Esophagus mucosa (tissue), 1 donor: ENCODE results near the gene TBL1X. TPM values are rescaled to one million over a fixed set of nuclear protein-coding genes. Genes with fewer than 3 reads are reported as not detected.

ENCODE experiments used
- ATAC-seq: fragments of 200-7000 bp; cut with Tn5 transposase; one replicate; pipeline ENCODE4 v1.9.1; 2020
- total RNA-seq: library from RNA; stranded (reverse); gene quantifications from one replicate; pipeline ENCODE4 v1.2.4, GENCODE V29; 2023
- donor health status: DM: yes; HTN: yes; CAD: no.

TBL1X gene
- total RNA-seq, 1 donor from 2014 or later = 21.8 TPM

GRCh38 chrX:9537781-9538180 is 72.9 kb downstream of the TBL1X start:
- no peak for ATAC-seq

DNA sequence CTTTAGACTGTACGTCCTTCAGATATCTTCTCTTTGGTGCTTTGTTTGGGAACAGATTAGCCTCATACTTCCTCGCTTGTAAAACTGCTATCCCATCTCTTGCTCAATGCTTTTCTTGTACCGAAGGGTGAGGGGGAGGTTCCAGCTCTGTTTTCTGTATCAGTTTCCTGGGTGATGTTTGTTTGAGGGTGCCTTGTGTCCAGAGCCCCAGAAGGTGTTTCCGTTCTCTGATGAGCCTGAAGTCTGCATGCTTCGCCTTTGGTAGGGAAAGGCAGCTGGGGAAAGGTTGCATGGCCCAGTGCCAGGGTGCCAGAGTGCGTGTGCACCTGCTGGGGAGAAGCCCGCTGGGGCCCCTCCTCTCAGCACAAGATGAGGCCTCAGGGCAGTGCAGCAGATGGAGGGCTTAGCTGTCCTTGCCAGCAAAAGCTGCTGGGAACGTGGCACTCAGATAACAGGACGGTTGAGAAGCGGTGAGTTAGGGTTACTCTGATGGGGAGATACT is 73.7 kb downstream of the TBL1X start:
- no peak for ATAC-seq

DNA sequence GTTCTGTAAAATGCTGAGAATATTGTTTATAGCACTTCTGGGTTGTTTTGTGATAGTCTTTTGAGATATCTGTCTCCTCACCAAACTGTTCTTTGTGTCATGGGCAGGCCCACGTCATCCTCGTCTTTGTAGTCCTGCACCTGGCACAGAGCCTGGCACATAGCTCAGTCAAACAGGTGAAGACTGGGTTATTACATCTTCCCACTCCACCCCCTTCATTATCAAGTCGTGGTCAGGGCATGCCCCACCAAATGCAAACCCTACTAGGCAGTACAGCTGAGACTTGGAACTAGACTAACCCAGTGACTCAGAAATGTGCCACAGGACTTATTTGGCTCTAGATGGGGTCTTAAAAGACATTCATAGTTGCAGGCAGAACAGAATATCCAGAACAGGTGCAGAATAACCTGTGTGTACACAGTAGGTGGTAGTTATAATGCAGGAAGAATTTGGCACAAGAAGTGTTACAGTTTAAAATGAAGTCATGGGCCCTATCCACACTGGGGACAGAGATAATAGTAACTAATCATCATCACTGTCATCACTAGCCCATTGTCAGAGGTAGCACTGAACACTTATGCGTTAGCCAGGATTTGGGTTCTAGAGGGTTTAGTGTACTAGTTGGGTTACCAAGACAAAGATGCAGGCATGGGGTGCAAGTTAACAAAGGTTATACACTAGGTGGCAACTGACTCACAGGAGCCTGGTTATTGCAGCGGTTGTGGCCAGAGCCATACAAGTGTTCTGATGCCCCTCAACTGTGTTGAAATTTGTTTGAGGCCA is 74.9 kb downstream of the TBL1X start:
- peak; percentile 49 for ATAC-seq

DNA sequence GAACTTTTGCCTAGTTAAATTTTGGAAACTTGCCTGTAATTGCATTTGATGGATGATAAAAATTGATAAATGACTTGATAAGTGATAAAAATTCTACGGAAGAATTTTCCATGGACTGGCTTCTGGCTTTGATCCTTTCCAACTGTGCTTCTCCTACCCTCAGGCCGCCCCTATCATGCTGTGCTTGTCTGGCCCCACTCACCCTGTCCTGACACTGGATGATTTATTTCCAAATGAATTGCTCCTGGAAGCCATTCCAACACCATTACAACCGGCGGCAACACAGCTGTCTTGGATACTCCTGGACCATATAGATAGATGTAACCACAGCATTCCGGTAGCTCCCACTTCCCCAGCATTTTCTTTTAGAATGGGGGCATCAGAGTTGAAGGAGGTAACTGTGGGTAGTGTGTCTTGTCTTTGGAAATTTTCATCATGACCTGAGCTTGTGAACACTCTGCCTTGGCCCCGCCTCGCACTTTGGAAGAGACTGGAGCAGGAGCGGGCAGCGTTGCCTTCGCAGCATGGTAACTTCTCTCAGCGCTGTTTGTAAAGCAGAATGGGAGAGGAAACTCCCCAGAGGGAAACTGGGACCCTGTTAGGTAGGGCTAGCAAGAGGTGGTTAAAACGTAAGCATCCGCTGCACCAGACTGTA is 77.4 kb downstream of the TBL1X start:
- ATAC-seq = no peak

DNA sequence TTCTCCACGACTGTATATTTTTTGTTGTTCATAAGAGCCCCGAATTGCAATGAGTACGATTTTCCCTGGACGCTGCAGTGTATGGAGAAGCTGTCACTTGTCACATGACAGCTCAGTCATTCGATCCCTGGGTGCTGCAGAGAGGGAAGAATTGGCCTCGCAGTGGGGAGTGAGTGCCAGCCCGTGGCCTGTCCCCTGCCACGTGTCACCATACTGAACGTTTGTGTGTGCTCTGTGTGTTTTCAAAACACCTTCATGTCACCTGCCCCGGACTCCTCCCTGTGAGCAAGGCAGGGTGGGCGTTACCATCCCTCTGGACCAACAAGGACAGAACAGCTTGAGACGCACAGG is 77.9 kb downstream of the TBL1X start:
- ATAC-seq = no peak

GRCh38 chrX:9555354-9555753 is 90.5 kb downstream of the TBL1X start:
- ATAC-seq = no peak

DNA sequence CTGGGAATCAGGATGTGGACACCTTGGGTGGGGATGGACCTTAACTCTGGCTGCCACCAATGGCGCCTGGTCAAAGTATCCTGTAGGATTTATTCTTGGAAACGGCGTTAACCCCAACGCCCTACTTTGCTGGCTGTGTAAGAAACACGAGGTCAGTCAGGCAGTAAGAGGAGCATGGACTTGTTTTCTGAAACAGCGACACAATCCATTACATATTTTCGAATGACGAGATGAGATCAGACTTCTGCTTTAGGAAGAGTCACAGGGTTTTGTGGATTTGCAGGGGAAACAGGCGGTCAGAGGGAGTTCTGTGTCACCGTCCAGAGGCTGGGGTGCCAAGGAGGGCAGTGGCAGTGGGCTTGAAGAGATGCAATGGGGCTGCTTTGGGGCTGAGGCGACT is 92.2 kb downstream of the TBL1X start:
- no peak for ATAC-seq

DNA sequence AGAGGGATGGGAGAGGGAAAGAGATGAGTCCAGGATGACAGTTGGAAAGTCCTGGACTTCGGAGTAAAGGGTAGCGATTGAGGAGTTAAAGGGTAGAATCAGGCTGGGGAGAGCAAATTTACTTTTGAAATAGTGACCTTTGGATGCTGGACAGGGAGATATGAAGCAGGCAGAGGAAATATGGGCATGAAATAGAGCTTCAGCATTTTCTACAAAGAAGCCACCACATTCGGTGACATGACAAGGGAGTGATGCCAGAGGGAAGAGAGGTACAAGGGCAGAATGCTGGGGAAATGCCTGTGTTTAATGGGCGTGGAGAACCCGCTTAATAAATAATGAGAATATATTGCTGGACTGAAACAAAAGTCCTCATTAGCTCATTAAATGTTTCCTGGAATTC is 92.7 kb downstream of the TBL1X start:
- ATAC-seq = no peak

DNA sequence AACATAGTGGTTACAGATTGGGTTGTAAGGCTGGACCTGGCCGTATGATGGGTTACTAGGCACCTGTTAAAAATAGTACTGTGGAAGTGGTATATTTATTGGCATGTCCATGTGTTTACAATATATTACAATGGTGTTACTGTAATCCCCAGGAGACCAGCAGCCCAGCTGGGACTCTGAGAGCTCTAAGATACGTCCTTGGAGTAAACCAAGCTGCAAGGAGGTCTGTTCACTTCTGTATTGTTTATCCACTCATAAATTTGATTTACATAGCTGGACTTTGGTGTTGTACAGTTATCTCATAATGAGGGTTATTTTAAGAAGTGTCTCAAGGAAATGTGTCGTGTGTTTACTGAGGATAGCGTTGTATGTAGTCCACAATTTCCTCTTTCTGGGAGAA is 93.8 kb downstream of the TBL1X start:
- ATAC-seq = no peak

- no peak for ATAC-seq
Observed at GRCh38 chrX:9560219-9560618, 95.4 kb downstream of the TBL1X start.

- no peak for ATAC-seq
Observed at GRCh38 chrX:9561199-9561598, 96.3 kb downstream of the TBL1X start.

- no peak for ATAC-seq
Observed at GRCh38 chrX:9562851-9563250, 98.0 kb downstream of the TBL1X start.

DNA sequence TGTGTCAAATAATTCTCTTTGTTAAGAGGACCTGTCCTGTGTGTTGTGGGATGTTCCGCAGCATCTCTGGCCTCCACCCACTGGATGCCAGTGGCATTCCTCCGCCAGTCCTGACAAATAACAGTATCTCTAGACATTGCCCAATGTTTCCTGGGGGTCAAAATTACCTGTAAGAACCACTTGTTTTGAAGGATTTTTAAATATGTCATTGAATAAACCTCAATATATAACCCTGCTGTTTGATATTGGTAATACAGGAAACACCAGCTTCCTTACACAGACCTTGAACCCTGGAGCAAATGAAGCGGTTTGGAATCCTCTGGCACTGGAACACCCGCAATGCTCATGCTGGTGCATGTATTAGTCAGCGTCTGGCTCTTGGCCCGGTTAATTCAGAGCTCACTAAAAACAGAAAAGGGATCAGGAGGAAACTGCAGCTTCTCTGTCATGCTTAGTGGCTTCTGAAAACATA is 101.3 kb downstream of the TBL1X start:
- peak; percentile 79 for ATAC-seq

DNA sequence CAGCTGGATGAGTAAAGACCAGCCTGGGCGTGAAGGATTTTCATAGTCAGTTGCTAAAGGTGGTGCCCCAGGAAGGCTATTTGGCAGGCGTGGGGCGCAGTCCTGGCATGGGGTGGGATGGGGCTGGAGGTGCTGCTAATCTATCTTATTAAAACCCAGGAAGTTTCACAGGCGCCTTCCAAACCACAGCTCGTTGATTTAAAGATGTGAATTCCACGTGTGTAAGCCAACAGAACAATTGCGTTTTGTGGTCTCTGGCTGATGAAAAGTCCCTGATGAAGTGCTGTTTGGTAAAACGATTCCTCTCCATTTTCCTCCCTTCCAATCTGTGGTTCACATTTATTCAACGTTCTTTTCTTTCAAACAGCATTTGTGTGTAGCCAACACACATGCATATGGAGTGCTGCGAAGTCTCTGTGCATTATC is 105.0 kb downstream of the TBL1X start:
- no peak for ATAC-seq

DNA sequence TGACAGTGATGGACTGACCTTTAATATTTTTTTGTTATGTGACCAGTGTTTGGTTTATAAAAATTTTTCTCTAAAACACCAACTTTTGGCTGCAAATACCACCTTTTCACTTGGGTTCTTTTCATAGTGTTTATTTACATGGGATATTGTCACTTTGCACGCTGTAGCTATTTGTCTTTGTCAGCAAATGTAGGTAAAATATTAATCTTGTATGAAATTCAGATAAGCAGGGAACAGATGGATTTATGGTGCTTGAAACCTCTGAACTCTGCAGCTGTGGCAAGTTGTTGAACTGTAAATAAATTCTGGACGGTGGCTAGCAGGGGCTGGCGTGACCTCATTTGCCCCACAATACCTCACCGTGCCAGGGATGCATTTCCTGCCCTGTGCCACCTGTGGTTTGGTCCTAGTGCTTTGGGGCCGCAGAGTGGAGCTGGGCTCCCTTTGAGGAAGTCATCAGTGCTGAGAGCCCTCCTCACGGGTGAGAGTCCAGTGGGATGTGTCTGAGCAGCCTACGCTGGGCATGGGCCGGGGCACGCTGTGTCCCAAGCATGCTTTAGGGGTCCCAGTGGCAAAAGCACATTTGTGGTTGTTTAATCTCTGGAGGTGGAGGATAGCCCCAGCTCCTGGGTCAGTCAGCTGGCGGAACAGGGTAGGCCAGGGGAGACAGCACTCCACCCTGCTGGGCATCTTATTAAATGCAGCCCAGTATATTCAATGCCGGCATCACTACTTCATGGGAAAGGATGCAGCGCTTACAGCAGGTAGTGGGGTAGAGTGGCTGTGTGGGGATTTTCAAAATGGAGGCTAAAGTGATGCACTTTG is 108.6 kb downstream of the TBL1X start:
- no peak for ATAC-seq

GRCh38 chrX:9576059-9576458 is 111.2 kb downstream of the TBL1X start:
- ATAC-seq = no peak

GRCh38 chrX:9577555-9577954 is 112.7 kb downstream of the TBL1X start:
- ATAC-seq = no peak

DNA sequence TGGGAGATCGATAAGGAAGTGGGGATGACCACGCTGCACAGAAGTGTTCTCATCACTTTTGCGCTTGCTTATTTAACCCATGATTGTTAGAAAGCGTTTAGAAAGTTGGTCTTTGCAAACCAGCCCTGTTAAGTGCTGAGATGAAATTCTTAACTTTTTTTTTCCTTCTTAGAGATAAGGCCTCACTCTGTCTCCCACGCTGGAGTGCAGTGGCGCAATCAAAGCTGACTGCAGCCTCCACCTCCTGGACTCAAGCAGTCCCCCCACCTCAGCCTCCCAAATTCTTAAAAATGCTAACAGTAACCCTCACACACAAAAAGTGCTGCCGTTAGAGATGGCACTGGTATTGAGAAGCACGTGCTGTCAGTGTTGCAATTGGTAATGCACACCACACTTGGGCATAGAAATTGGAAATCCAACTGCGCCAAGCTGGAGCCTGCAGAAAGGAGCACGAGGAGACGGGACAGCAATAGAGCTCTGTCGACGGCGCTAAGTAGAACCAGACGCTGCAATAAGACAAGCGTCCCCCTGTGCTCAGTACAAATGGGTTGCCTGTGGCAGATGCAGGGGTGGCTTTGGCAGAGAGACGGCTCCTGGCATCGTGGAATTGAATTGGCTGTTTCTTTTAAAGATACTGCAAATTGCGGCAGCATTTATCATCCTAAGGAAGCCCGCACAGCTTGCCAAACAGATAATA is 113.4 kb downstream of the TBL1X start:
- no peak for ATAC-seq

DNA sequence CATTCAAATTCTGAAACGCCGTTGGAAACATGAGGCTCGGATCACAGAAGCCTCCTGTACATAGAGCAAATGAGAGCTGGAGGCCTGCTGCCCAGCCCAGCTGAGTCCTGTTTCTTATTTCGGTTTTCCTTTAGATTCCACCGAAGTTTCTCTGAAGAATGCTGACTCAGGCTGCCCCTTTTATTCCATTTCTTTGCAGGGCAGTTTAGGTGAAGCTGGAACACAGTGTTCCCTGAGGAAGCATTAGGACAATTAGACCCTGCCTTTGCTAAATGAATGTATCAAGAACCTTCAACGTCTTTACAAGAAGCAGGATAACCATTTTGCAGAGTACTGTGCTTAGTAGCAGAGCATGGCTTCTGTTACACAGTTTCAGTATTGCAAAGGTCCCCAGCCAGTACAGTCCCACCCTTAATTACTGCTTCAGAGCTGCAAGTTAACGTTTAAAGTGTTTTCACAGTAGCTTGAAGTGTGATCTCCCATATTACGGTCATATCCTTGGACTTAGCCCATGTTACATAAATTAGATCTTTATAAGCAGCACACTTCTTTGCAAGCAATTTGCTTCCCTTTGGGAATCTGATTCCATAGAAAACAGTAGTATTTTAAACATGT is 117.0 kb downstream of the TBL1X start:
- no peak for ATAC-seq

GRCh38 chrX:9582956-9583355 is 118.1 kb downstream of the TBL1X start:
- no peak for ATAC-seq

DNA sequence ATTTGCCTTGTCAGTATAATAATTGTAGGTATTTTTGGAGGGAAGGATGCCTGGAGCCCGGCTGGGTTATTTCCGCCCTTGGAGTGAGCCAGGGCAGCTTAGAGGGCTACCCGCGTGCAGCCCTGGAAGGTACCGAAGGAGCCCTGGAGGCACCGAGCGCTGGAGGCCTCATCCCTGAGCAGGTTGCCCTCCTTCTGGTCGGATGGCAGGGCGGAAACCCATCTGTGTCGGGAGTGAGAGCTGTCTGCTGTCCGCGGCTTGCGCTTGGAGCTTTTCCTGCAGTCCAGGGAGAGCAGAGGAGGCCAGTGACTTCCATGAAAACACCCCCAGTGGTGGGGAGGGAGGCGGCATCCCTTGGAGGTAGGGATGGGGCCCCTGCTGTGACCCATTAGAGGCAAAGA is 122.1 kb downstream of the TBL1X start:
- no peak for ATAC-seq

DNA sequence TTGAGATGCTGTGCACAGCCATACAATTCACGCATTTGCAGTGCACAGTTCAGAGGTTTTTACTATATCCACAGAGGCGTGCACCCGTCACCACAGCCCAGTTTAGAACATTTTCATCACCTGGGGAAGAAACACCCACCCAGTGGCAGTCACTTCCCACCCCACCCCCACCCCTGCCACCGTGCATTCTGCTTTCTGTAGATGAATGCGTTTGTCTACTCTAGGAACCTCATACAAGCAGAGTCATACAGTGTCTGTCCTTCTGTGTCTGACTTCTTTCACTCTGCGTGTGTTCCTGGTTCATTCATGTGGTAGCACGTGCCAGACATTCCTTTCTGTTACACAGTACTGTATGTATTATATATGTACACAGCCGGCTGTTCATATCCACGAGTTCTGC is 122.8 kb downstream of the TBL1X start:
- ATAC-seq = no peak
